HG03060 (cell line): ENCODE measurements around the gene GALNT16.

Experiments used
- ATAC-seq: cut with Tn5 transposase; IDR thresholded peaks from one replicate; pipeline ENCODE4 v1.9.1; 2021; ENCODE audit warnings: low read depth, moderate number of reproducible peaks; ENCODE audit not compliant: unreplicated experiment

Gene GALNT16

GRCh38 chr14:69315301-69315700, 55.3 kb downstream of the GALNT16 start:
- ATAC-seq = no peak

GRCh38 chr14:69316449-69317101, 56.6 kb downstream of the GALNT16 start:
- no peak for ATAC-seq

GRCh38 chr14:69317102-69317755, 57.3 kb downstream of the GALNT16 start:
- ATAC-seq = no peak

- no peak for ATAC-seq
Observed at GRCh38 chr14:69317780-69318179, 57.8 kb downstream of the GALNT16 start.

GRCh38 chr14:69318241-69318640, 58.3 kb downstream of the GALNT16 start:
- ATAC-seq = no peak

- ATAC-seq = no peak
Observed at GRCh38 chr14:69318901-69319475, 59.0 kb downstream of the GALNT16 start.

GRCh38 chr14:69319911-69320310, 60.0 kb downstream of the GALNT16 start:
- ATAC-seq = no peak

GRCh38 chr14:69320581-69321365, 60.8 kb downstream of the GALNT16 start:
- no peak for ATAC-seq

GRCh38 chr14:69321601-69322330, 61.8 kb downstream of the GALNT16 start:
- no peak for ATAC-seq

- ATAC-seq = no peak
Observed at GRCh38 chr14:69323266-69323998, 63.5 kb downstream of the GALNT16 start.

GRCh38 chr14:69323999-69324282, 64.0 kb downstream of the GALNT16 start:
- ATAC-seq = no peak

- no peak for ATAC-seq
Observed at GRCh38 chr14:69324341-69324931, 64.5 kb downstream of the GALNT16 start.

GRCh38 chr14:69325086-69325485, 65.1 kb downstream of the GALNT16 start:
- no peak for ATAC-seq

- no peak for ATAC-seq
Observed at GRCh38 chr14:69325646-69326265, 65.8 kb downstream of the GALNT16 start.

GRCh38 chr14:69326611-69327010, 66.7 kb downstream of the GALNT16 start:
- ATAC-seq = no peak

- ATAC-seq = no peak
Observed at GRCh38 chr14:69327507-69327906, 67.5 kb downstream of the GALNT16 start.

GRCh38 chr14:69328317-69328716, 68.4 kb downstream of the GALNT16 start:
- ATAC-seq = no peak

- ATAC-seq = no peak
Observed at GRCh38 chr14:69328765-69329164, 68.8 kb downstream of the GALNT16 start.

- ATAC-seq = no peak
Observed at GRCh38 chr14:69331206-69331605, 71.2 kb downstream of the GALNT16 start.
